ENCODE results near the gene SMOC2.
"Not testable (repeated sequence)": the region's sequence is repeated elsewhere in the genome, so short reads cannot be mapped to it uniquely, and the experiment has no call there.

Gene SMOC2

GRCh38 chr6:168649209-168649608 lies 208.2 kb downstream of the SMOC2 start:
- no peak for DNase-seq (ENCODE audit: low read depth in 3 of 3)

- DNase-seq (ENCODE audit: low read depth in 3 of 3) = no peak
Measured at GRCh38 chr6:168650671-168651111, 209.7 kb downstream of the SMOC2 start.

GRCh38 chr6:168655462-168656152 lies 214.6 kb downstream of the SMOC2 start:
- DNase-seq (ENCODE audit: low read depth in 3 of 3) = no peak

GRCh38 chr6:168658059-168658458 lies 217.1 kb downstream of the SMOC2 start:
- DNase-seq (ENCODE audit: low read depth in 3 of 3) = no peak

- DNase-seq (ENCODE audit: low read depth in 3 of 3) = no peak
Measured at GRCh38 chr6:168660400-168660945, 219.5 kb downstream of the SMOC2 start.

GRCh38 chr6:168662301-168662936 lies 221.4 kb downstream of the SMOC2 start:
- no peak for DNase-seq (ENCODE audit: low read depth in 3 of 3)

- no peak for DNase-seq (ENCODE audit: low read depth in 3 of 3)
Measured at GRCh38 chr6:168663041-168663440, 222.1 kb downstream of the SMOC2 start.

GRCh38 chr6:168664956-168665355 lies 224.0 kb downstream of the SMOC2 start:
- DNase-seq (ENCODE audit: low read depth in 3 of 3) = no peak

GRCh38 chr6:168666170-168666569 lies 225.2 kb downstream of the SMOC2 start:
- DNase-seq (ENCODE audit: low read depth in 3 of 3) = no peak

- no peak for DNase-seq (ENCODE audit: low read depth in 3 of 3)
Measured at GRCh38 chr6:168666699-168667427, 225.9 kb downstream of the SMOC2 start.

- DNase-seq (ENCODE audit: low read depth in 3 of 3) = no peak
Measured at GRCh38 chr6:168667428-168667805, 226.4 kb downstream of the SMOC2 start.

- DNase-seq (ENCODE audit: low read depth in 3 of 3) = no peak
Measured at GRCh38 chr6:168670401-168670985, 229.5 kb downstream of the SMOC2 start.

- no peak for DNase-seq (ENCODE audit: low read depth in 3 of 3)
Measured at GRCh38 chr6:168671028-168671862, 230.3 kb downstream of the SMOC2 start.

- no peak for DNase-seq (ENCODE audit: low read depth in 3 of 3)
Measured at GRCh38 chr6:168671863-168672546, 231.0 kb downstream of the SMOC2 start.

GRCh38 chr6:168674595-168674994 lies 233.6 kb downstream of the SMOC2 start:
- DNase-seq (ENCODE audit: low read depth in 3 of 3) = no peak

GRCh38 chr6:168675375-168675774 lies 234.4 kb downstream of the SMOC2 start:
- no peak for DNase-seq (ENCODE audit: low read depth in 3 of 3)

GRCh38 chr6:168675933-168676551 lies 235.1 kb downstream of the SMOC2 start:
- DNase-seq (ENCODE audit: low read depth in 3 of 3) = no peak

GRCh38 chr6:168676552-168677322 lies 235.8 kb downstream of the SMOC2 start:
- no peak for DNase-seq (ENCODE audit: low read depth in 3 of 3)

GRCh38 chr6:168677323-168677781 lies 236.4 kb downstream of the SMOC2 start:
- not testable (repeated sequence) for DNase-seq (ENCODE audit: low read depth in 3 of 3)
